K562 (cell line): Measurements from ENCODE around the gene MRI1. TPM values are rescaled to one million over a fixed set of nuclear protein-coding genes. Genes with fewer than 3 reads are reported as not detected.

Source experiments
- CREB1 ChIP-seq, 2 experiments: sonication (generic) in 1 of 2; formaldehyde crosslinking in 1 of 2; IDR thresholded peaks; 2 replicates each; pipeline versions ENCODE4 v1.6.1 to v1.8.0; 2012 to 2022; ENCODE audit warnings: inconsistent platforms in 1 of 2, mild to moderate bottlenecking in 1 of 2, missing genetic modification reagents in 1 of 2, moderate library complexity in 1 of 2
- FOSL1 ChIP-seq: fragments of 200-800 bp; sonication (Bioruptor generic); conservative IDR thresholded peaks from 2 replicates; pipeline ENCODE4 v1.6.1; 2016; ENCODE audit warnings: missing genetic modification characterization, missing compliant biosample characterization
- FOXJ2 ChIP-seq: fragments of 200-800 bp; sonication (Bioruptor generic); IDR thresholded peaks from 2 replicates; pipeline ENCODE4 v1.6.1; 2016; ENCODE audit warnings: missing genetic modification characterization, missing compliant biosample characterization
- KDM5B ChIP-seq: fragments of 200-600 bp; sonication (generic); IDR thresholded peaks from 2 replicates; pipeline ENCODE4 v1.6.1; 2012; ENCODE audit warnings: low read depth, mild to moderate bottlenecking, moderate library complexity, low read length, control low read depth, inconsistent platforms; ENCODE audit not compliant: insufficient replicate concordance
- POLR2G ChIP-seq: fragments of 200-400 bp; formaldehyde crosslinking; IDR thresholded peaks from 2 replicates; pipeline ENCODE4 v1.6.1; 2017; ENCODE audit warnings: low read depth, mild to moderate bottlenecking, antibody characterized with exemption, low read length, moderate library complexity
- POLR2H ChIP-seq: IDR thresholded peaks from 2 replicates; pipeline ENCODE4 v1.6.1; 2016; ENCODE audit warnings: missing genetic modification characterization, low read depth, mild to moderate bottlenecking, control low read depth, missing compliant biosample characterization, moderate library complexity
- PREB ChIP-seq: sonication (generic); formaldehyde crosslinking; IDR thresholded peaks from 2 replicates; pipeline ENCODE4 v1.8.1; 2023; ENCODE audit warnings: mild to moderate bottlenecking, missing genetic modification reagents
- RBM22 ChIP-seq: fragments of 200-400 bp; formaldehyde crosslinking; IDR thresholded peaks from 2 replicates; pipeline ENCODE4 v1.6.1; 2018; ENCODE audit warnings: low read length, low read depth; ENCODE audit not compliant: poor library complexity, severe bottlenecking
- XRCC4 ChIP-seq: IDR thresholded peaks from one replicate; pipeline ENCODE4 v1.6.1; 2011; ENCODE audit not compliant: insufficient read depth, insufficient read length; ENCODE audit errors: extremely low read depth
- XRCC5 ChIP-seq: fragments of 200-400 bp; formaldehyde crosslinking; IDR thresholded peaks from 2 replicates; pipeline ENCODE4 v1.6.1; 2017; ENCODE audit warnings: low read depth, mild to moderate bottlenecking, low read length
- ZNF444 ChIP-seq: fragments of 250-450 bp; sonication (Bioruptor Pico); IDR thresholded peaks from 2 replicates; pipeline ENCODE4 v1.4.0; 2020; ENCODE audit warnings: mild to moderate bottlenecking, moderate library complexity
- ZNF717 ChIP-seq: fragments of 250-450 bp; sonication (Bioruptor Pico); IDR thresholded peaks from 2 replicates; pipeline ENCODE4 v1.5.0; 2021
- polyA plus RNA-seq, 8 experiments: library from polyadenylated mRNA; depleted of rRNA in 4 of 8; stranded (reverse) in 5 of 8; unstranded in 3 of 8; fragments of >200 nt; fragmentation: Nextera tagmentation in 2 of 8; fragmentation: Illumina TruSeq in 1 of 8; extraction: Ambion mirVana in 2 of 8; extraction: Trizol in 1 of 8; gene quantifications; 2 replicates each; pipeline versions ENCODE4 v1.2.1 to v1.2.3, GENCODE V29; 2011 to 2014; ENCODE audit warnings: inconsistent platforms in 1 of 8, missing spikeins in 1 of 8
- total RNA-seq, 7 experiments: library from RNA; depleted of rRNA in 6 of 7; stranded (reverse); fragments of >200 nt in 6 of 7; fragmentation: Illumina TruSeq in 2 of 7; extraction: Trizol in 2 of 7; gene quantifications; 2 replicates each; pipeline versions ENCODE4 v1.2.1 to v1.2.3, GENCODE V29; 2011 to 2021; ENCODE audit warnings: low replicate concordance in 1 of 7
- TF ChIP-seq, protein P1 (sequence below), 2 experiments: fragments of 450-650 bp in 1 of 2; sonication (generic) in 1 of 2; formaldehyde crosslinking in 1 of 2; IDR thresholded peaks; 2 replicates each; pipeline versions ENCODE4 v1.7.1 to v1.9.0; 2016 to 2022; ENCODE audit warnings: inconsistent platforms in 1 of 2, mild to moderate bottlenecking in 1 of 2, missing genetic modification reagents in 1 of 2
- TF ChIP-seq, protein P2 (sequence below): fragments of 250-450 bp; sonication (Bioruptor Pico); IDR thresholded peaks from 2 replicates; pipeline ENCODE4 v1.5.0; 2022; ENCODE audit warnings: mild to moderate bottlenecking

Gene MRI1
- total and polyA plus RNA-seq, 9 of the 15 experiments (the other 6 are each of a cell fraction or from before 2014, with no cell fraction given) = 5.5 to 57.4 (median 28.2) TPM

DNA sequence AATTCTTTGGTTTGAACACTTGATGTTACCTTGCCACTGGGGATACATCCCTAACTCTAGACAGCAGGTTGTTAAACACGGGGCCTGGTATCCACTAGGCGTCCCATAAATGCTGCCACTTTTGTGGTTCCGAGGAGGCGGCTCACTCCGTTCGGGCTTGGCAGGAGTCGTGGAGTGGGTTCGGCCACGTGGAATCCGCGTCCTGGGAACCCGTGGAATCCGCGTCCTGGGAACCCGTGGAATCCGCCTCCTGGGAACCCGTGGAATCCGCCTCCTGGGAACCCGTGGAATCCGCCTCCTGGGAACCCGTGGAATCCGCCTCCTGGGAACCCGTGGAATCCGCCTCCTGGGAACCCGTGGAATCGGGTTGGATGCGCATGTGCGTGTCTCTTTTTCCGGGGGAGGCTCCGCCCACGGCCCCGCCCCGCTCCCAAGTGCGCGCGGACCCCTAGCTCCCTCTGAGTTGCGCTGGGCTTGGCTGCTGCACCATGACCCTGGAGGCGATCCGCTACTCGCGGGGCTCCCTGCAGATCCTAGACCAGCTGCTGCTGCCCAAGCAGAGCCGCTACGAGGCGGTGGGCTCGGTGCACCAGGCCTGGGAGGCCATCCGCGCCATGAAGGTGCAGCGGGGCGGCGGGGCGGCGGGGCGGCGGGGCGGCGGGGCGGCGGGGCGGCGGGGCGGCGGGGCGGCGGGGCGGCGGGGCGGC is at the start of gene MRI1 (continued):
- TF ChIP-seq, protein P1, sequence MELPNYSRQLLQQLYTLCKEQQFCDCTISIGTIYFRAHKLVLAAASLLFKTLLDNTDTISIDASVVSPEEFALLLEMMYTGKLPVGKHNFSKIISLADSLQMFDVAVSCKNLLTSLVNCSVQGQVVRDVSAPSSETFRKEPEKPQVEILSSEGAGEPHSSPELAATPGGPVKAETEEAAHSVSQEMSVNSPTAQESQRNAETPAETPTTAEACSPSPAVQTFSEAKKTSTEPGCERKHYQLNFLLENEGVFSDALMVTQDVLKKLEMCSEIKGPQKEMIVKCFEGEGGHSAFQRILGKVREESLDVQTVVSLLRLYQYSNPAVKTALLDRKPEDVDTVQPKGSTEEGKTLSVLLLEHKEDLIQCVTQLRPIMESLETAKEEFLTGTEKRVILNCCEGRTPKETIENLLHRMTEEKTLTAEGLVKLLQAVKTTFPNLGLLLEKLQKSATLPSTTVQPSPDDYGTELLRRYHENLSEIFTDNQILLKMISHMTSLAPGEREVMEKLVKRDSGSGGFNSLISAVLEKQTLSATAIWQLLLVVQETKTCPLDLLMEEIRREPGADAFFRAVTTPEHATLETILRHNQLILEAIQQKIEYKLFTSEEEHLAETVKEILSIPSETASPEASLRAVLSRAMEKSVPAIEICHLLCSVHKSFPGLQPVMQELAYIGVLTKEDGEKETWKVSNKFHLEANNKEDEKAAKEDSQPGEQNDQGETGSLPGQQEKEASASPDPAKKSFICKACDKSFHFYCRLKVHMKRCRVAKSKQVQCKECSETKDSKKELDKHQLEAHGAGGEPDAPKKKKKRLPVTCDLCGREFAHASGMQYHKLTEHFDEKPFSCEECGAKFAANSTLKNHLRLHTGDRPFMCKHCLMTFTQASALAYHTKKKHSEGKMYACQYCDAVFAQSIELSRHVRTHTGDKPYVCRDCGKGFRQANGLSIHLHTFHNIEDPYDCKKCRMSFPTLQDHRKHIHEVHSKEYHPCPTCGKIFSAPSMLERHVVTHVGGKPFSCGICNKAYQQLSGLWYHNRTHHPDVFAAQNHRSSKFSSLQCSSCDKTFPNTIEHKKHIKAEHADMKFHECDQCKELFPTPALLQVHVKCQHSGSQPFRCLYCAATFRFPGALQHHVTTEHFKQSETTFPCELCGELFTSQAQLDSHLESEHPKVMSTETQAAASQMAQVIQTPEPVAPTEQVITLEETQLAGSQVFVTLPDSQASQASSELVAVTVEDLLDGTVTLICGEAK (IDR thresholded peaks at IDR 0.05) = 0 out of 2 replicates have a peak, but pooled peaks have one; percentile 36
- TF ChIP-seq, protein P1 (CRISPR knock-in tag; IDR thresholded peaks at IDR 0.05) = no peak
- TF ChIP-seq FOSL1 (tag) = no peak
- TF ChIP-seq KDM5B = peak; percentile 59
- no peak for TF ChIP-seq POLR2H (tag)
- TF ChIP-seq XRCC4 = no peak
- no peak for TF ChIP-seq ZNF444 (CRISPR knock-in tag)
- TF ChIP-seq ZNF717 (CRISPR knock-in tag) = no peak
- no peak for TF ChIP-seq FOXJ2 (tag)
- TF ChIP-seq CREB1 (IDR thresholded peaks at IDR 0.05) = no peak
- 0 out of 2 replicates have a peak, but pooled peaks have one; percentile 13 for TF ChIP-seq CREB1 (CRISPR knock-in tag; IDR thresholded peaks at IDR 0.05)
- TF ChIP-seq RBM22 = peak; percentile 53
- no peak for TF ChIP-seq PREB (CRISPR knock-in tag)
- TF ChIP-seq XRCC5 = no peak
- TF ChIP-seq, protein P2, sequence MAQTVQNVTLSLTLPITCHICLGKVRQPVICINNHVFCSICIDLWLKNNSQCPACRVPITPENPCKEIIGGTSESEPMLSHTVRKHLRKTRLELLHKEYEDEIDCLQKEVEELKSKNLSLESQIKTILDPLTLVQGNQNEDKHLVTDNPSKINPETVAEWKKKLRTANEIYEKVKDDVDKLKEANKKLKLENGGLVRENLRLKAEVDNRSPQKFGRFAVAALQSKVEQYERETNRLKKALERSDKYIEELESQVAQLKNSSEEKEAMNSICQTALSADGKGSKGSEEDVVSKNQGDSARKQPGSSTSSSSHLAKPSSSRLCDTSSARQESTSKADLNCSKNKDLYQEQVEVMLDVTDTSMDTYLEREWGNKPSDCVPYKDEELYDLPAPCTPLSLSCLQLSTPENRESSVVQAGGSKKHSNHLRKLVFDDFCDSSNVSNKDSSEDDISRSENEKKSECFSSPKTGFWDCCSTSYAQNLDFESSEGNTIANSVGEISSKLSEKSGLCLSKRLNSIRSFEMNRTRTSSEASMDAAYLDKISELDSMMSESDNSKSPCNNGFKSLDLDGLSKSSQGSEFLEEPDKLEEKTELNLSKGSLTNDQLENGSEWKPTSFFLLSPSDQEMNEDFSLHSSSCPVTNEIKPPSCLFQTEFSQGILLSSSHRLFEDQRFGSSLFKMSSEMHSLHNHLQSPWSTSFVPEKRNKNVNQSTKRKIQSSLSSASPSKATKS (CRISPR knock-in tag) = no peak
- TF ChIP-seq POLR2G = peak; percentile 85
